Measurements from ENCODE around the gene CIAO2B.
A peak's percentile ranks its signal among the peaks of the same experiment; 100 is the strongest.

Gene CIAO2B

DNA sequence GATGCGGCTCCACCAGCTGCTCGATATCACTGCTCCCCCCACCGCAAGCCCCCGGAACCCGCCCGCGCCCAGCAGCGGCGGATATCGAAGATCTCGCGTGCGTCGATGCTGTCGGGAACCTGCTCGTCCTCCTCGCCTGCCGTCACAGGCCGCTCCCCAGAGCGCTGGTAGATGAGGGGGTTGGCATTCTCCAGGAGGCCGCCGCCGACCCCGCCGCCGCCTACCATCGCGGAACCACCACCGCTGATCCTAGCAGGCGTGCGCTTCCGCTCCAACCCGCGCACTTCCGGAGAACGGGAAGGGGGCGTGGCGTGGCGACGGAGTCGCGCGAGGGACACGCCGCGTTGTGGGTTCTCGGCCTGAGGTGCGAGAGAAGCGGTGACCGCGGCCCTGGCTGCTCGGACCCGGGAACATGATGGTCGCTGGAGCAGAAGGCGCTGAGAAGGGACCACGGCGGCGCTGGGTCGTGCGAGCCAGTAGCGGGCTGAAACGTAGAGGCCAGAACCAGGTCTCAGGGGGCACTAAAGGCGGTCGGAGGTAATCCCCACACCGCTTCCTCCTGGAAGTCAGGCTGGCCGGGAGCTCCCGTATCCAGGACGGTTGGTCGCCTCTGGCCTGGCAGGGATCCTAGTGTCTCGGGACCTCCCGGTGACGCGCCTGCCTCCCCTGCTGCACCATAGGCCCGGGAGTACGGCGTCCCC is at the start of gene CIAO2B:
Gene CIAO2B (minus strand): TSS at position 265 of the 701 bp plus-strand sequence. CDS start 38 bp downstream, at position 227.
- TF ChIP-seq, protein P1, sequence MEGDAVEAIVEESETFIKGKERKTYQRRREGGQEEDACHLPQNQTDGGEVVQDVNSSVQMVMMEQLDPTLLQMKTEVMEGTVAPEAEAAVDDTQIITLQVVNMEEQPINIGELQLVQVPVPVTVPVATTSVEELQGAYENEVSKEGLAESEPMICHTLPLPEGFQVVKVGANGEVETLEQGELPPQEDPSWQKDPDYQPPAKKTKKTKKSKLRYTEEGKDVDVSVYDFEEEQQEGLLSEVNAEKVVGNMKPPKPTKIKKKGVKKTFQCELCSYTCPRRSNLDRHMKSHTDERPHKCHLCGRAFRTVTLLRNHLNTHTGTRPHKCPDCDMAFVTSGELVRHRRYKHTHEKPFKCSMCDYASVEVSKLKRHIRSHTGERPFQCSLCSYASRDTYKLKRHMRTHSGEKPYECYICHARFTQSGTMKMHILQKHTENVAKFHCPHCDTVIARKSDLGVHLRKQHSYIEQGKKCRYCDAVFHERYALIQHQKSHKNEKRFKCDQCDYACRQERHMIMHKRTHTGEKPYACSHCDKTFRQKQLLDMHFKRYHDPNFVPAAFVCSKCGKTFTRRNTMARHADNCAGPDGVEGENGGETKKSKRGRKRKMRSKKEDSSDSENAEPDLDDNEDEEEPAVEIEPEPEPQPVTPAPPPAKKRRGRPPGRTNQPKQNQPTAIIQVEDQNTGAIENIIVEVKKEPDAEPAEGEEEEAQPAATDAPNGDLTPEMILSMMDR (IDR thresholded peaks at IDR 0.05), result no peak
- Histone ChIP-seq H3K4me2 (ENCODE audit: low read length) (peak within 1 kb of the TSS; percentile 100), H3K36me3 (ENCODE audit: control insufficient read depth, insufficient read depth, low read length) (no peaks in the 10 kb centered on the region), H3K27me3 (ENCODE audit: control insufficient read depth, insufficient read depth, low read length) (no peaks in the 10 kb centered on the region), H3K4me1 (peaks cover 17% of the 10 kb centered on the region), H3K9me3 (ENCODE audit: control insufficient read depth, low read length) (no peaks in the 10 kb centered on the region), H3K4me3 (ENCODE audit: low read depth, low read length) (peak within 1 kb of the TSS; percentile 99), H3K79me2 (peaks cover 13% of the 10 kb centered on the region), H3K9ac (peak within 1 kb of the TSS; percentile 98), H3K27ac (peak within 1 kb of the TSS; percentile 98), H2AFZ (peak within 1 kb of the TSS; percentile 92)

DNA sequence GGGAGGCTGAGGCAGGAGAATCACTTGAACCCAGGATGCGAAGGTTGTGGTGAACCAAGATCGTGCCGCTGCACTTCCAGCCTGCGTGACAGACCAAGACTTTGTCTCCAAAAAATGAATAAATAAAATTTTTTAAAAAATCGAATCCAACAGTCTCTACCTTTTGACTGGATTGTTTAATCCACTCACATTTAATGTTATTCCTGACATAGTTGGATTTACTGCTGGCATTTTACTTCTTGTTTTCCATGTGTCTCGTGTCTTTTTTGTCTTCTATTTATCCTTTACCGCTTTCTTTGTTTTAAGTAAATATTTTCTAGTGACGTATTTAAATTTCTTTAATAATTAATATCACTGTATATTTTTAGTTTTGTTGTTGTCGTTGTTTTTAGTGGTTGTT is 48.8 kb upstream of the CIAO2B start:
- H3K4me1 ChIP-seq, result no peaks in the 10 kb centered on the region
- no peak overlapping the region for H2AFZ ChIP-seq
- no peak overlapping the region for H3K4me2 ChIP-seq (ENCODE audit: low read length)
- no peaks in the 10 kb centered on the region for H3K36me3 ChIP-seq (ENCODE audit: control insufficient read depth, insufficient read depth, low read length)
- H3K9ac ChIP-seq, result no peak overlapping the region
- H3K27ac ChIP-seq, result no peak overlapping the region
- TF ChIP-seq, protein P1 (IDR thresholded peaks at IDR 0.05), result no peak
- no peaks in the 10 kb centered on the region for H3K9me3 ChIP-seq (ENCODE audit: control insufficient read depth, low read length)
- no peak overlapping the region for H3K4me3 ChIP-seq (ENCODE audit: low read depth, low read length)
- no peaks in the 10 kb centered on the region for H3K27me3 ChIP-seq (ENCODE audit: control insufficient read depth, insufficient read depth, low read length)
- no peaks in the 10 kb centered on the region for H3K79me2 ChIP-seq

DNA sequence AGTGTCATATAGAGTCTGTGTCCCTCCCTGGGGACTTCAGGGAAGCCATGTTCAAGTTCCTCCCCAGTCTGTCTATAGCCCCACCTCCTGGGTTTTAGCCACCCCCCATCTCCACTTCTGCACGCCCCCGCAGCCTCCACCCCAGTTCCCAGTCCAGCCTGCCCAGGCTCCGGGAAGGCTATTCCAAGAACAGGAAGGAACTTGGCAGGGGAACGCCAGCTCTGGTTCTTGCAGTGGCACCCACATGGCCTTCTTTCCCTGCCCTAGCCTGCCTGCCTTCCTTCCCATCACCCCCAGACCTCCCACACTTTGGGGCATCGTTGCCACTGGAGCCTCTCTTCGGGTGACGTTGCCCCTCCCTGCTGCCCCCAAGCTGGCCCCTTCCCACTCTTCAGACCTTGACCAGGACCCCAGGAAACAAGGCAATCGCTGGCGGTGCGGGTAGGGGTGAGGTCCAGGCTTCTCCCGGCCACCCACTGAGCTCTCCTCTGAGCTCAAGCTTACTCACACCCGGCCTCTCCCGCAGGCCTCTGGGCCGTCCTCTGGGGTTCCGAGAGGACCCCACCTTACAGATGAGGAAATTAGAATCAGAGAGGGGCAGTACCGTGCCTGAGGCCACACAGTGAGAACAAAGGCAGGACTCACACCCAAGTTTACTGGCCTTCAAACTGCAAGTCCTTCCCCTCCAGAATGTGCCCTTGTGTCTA is 45.0 kb upstream of the CIAO2B start:
- peaks cover 2% of the 10 kb centered on the region for H3K4me1 ChIP-seq
- H2AFZ ChIP-seq, result no peak overlapping the region
- no peak overlapping the region for H3K27ac ChIP-seq
- no peaks in the 10 kb centered on the region for H3K36me3 ChIP-seq (ENCODE audit: control insufficient read depth, insufficient read depth, low read length)
- H3K4me2 ChIP-seq (ENCODE audit: low read length), result no peak overlapping the region
- H3K4me3 ChIP-seq (ENCODE audit: low read depth, low read length), result no peak overlapping the region
- no peaks in the 10 kb centered on the region for H3K9me3 ChIP-seq (ENCODE audit: control insufficient read depth, low read length)
- no peaks in the 10 kb centered on the region for H3K79me2 ChIP-seq
- no peak overlapping the region for H3K9ac ChIP-seq
- TF ChIP-seq, protein P1 (IDR thresholded peaks at IDR 0.05), result no peak
- H3K27me3 ChIP-seq (ENCODE audit: control insufficient read depth, insufficient read depth, low read length), result no peaks in the 10 kb centered on the region

DNA sequence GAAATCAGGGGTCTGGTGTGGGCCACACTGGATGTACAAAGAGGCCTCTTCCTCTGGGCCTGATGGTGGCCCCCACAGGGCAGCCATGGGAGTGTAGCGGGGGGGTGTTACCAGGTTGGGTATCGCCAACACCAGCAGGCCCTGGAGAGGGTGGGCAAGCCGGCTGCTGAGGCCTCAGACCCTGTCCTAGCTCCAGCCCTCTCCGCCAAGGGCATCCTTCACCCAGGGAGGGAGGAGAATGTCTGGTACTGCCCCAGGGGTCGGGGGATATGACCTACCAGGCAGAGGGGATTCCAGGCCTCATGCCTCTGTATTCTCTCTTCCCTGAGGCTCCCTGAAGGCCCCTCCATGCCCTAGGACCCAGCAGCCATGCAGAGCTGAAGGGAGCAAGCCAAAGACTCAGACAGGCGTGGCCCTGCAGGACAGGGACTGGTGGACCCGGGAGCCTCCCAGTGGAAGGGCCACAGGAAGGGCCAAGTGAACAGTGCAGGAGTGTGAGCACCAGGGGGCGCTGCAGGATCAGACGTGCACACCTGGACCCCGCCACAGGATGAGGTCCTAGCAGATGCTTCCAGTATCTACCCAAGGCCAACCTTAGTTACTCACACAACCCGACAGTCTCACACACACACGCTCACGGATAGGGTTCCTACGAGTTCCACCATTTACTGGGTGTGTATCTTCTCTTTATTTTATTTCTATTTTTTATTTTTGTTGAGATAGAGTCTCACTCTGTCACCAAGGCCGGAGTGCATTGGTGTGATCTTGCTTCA is 43.3 kb upstream of the CIAO2B start:
- no peak overlapping the region for H3K27ac ChIP-seq
- TF ChIP-seq, protein P1 (IDR thresholded peaks at IDR 0.05), result peak; percentile 95
- no peak overlapping the region for H3K4me2 ChIP-seq (ENCODE audit: low read length)
- H2AFZ ChIP-seq, result peak overlapping the region; percentile 38
- no peaks in the 10 kb centered on the region for H3K36me3 ChIP-seq (ENCODE audit: control insufficient read depth, insufficient read depth, low read length)
- H3K4me1 ChIP-seq, result peaks cover 2% of the 10 kb centered on the region
- no peaks in the 10 kb centered on the region for H3K79me2 ChIP-seq
- no peaks in the 10 kb centered on the region for H3K9me3 ChIP-seq (ENCODE audit: control insufficient read depth, low read length)
- H3K4me3 ChIP-seq (ENCODE audit: low read depth, low read length), result no peak overlapping the region
- no peaks in the 10 kb centered on the region for H3K27me3 ChIP-seq (ENCODE audit: control insufficient read depth, insufficient read depth, low read length)
- H3K9ac ChIP-seq, result no peak overlapping the region
